Urothelium cell line (cell line): Measurements from ENCODE around the gene PHF21A.

ENCODE experiments used
- DNase-seq: peaks from one replicate; pipeline ENCODE4 v3.0.0; 2011; ENCODE audit warnings: low spot score, mixed read lengths
- FAIRE-seq: peaks from 2 replicates; lab custom pipeline; 2011; peaks lifted over from hg19 to GRCh38; lab: Jason Lieb, UNC

Gene PHF21A

GRCh38 chr11:45889555-45889954 is 231.7 kb downstream of the PHF21A start:
- no peak for FAIRE-seq
- no peak for DNase-seq

GRCh38 chr11:45887587-45887986 is 233.7 kb downstream of the PHF21A start:
- FAIRE-seq (no peak), DNase-seq (no peak)

GRCh38 chr11:45886816-45887520 is 234.3 kb downstream of the PHF21A start:
- no peak for DNase-seq
- no peak for FAIRE-seq

GRCh38 chr11:45885921-45886721 is 235.1 kb downstream of the PHF21A start:
- FAIRE-seq: no peak
- DNase-seq: no peak

- FAIRE-seq (no peak), DNase-seq (peak; percentile 82)
Measured at GRCh38 chr11:45885274-45885920, 235.9 kb downstream of the PHF21A start, which contains the start of gene MAPK8IP1. Gene MAPK8IP1 (plus strand): TSS chr11:45885651. CDS start chr11:45885821, 170 bp downstream.

GRCh38 chr11:45884596-45885185 is 236.6 kb downstream of the PHF21A start:
- no peak for DNase-seq
- FAIRE-seq: no peak
